Placental pericyte (primary cell): ENCODE results near the gene ASB2. TPM values are rescaled to one million over a fixed set of nuclear protein-coding genes. Genes with fewer than 3 reads are reported as not detected.

Source experiments
- small RNA-seq: library from RNA; depleted of rRNA; stranded (forward); fragments of <200 nt; gene quantifications from one replicate; pipeline ENCODE3, GENCODE V24; 2012; ENCODE audit warnings: low replicate concordance
- total RNA-seq: library from RNA; depleted of rRNA; stranded (reverse); fragments of >200 nt; gene quantifications from 2 replicates; pipeline ENCODE4 v1.2.3, GENCODE V29; 2012

Gene ASB2, protein sequence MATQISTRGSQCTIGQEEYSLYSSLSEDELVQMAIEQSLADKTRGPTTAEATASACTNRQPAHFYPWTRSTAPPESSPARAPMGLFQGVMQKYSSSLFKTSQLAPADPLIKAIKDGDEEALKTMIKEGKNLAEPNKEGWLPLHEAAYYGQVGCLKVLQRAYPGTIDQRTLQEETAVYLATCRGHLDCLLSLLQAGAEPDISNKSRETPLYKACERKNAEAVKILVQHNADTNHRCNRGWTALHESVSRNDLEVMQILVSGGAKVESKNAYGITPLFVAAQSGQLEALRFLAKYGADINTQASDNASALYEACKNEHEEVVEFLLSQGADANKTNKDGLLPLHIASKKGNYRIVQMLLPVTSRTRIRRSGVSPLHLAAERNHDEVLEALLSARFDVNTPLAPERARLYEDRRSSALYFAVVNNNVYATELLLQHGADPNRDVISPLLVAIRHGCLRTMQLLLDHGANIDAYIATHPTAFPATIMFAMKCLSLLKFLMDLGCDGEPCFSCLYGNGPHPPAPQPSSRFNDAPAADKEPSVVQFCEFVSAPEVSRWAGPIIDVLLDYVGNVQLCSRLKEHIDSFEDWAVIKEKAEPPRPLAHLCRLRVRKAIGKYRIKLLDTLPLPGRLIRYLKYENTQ
- total RNA-seq, result 1.1 TPM in 1 of 2 replicates, not detected in the other

DNA sequence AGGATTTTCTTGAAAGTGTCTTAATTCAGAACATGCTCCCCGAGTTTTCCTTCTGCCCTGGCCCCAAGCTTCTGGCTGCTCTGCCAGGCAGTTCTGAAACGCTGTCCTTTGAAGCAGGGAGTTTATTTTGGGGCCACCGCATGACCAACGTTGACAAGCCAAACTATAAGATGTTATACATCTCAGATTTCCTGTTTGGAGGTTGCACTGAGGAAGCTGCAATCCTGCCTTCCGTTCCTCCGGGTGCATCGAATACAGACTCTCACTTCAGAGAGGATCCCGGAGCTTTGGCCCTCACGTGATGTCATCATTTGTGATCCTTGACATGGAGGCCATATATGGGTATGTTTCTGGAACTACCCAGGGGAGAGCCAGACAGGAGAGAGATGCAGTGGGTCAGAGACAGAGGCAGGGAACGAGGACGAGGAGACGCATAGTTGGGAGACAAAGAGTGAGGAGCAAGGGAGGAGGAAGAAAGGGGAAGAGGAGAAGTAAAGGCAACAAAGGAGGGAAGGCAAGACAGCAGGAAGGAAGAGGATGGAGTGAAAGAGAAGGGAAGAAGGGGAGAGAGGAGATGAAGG, at the start of gene ASB2:
Gene ASB2 (minus strand): TSS at position 94 of the 581 bp plus-strand sequence. CDS start 12,031 bp downstream, outside the sequence.

GRCh38 chr14:93997082-93997481, 20.7 kb upstream of the ASB2 start, which contains the start of gene CCDC197:
CCDC197 (plus strand) TSS chr14:93997301; CDS start chr14:93998132, 831 bp downstream.

GRCh38 chr14:93926873-93927799, 49.2 kb downstream of the ASB2 start, which contains the start of gene FAM181A:
FAM181A (plus strand) TSS chr14:93927344; CDS start chr14:93928286, 942 bp downstream.

Small RNA genes within 50 kb of the gene (small RNA-seq; reads per million reads assigned to genes)
- not detected for gene MIR4506

Other genes starting within 250 kb of the ASB2 start
- not detected in 2 replicates for gene PRIMA1, start 188.1 kb downstream of the ASB2 start, total RNA-seq
- not detected in 2 replicates for gene FAM181A, start 49.2 kb downstream of the ASB2 start, total RNA-seq
- gene CCDC197, start 20.7 kb upstream of the ASB2 start, total RNA-seq, result not detected in 2 replicates
- gene OTUB2, start 49.8 kb upstream of the ASB2 start, total RNA-seq, result 0.66 and 0.86 TPM in 2 replicates
- gene DDX24, start 104.6 kb upstream of the ASB2 start, total RNA-seq, result 102 and 134 TPM in 2 replicates
- 4.6 and 10.7 TPM in 2 replicates for gene IFI27L1, start 104.7 kb upstream of the ASB2 start, total RNA-seq
- 16.9 and 43.2 TPM in 2 replicates for gene IFI27, start 134.2 kb upstream of the ASB2 start, total RNA-seq
- gene IFI27L2, start 153.0 kb upstream of the ASB2 start, total RNA-seq, result 61.5 and 62.6 TPM in 2 replicates
- gene PPP4R4, start 197.8 kb upstream of the ASB2 start, total RNA-seq, result 0.43 and 0.88 TPM in 2 replicates